ENCODE measurements around the gene DUSP28. TPM values are rescaled to one million over a fixed set of nuclear protein-coding genes. Genes with fewer than 3 reads are reported as not detected.
"Not testable (repeated sequence)": the region's sequence is repeated elsewhere in the genome, so short reads cannot be mapped to it uniquely, and the experiment has no call there.

The DUSP28 gene
- total and polyA plus RNA-seq, 10 of the 15 experiments (the other 5 are each of a cell fraction or from before 2014, with no cell fraction given), result 2.5 to 12.5 (median 6.4) TPM

- WGBS (ENCODE audit: insufficient coverage, insufficient replicate concordance, low lambda C conversion rate, missing lambda C conversion rate), result 97% methylated on average over 32 of the region's 43 CpGs
- ChIA-PET POLR2A (no interaction called here), CTCF (no interaction called here), RAD21 (ENCODE audit: unreplicated experiment) (no interaction called here), SMC1A (ENCODE audit: uncharacterized antibody, unreplicated experiment) (interaction anchor here (1.4 kb wide), 1 partner anchor 24 kb away, joined by 4 read pairs; no protein-coding TSS in a partner anchor)
- Histone ChIP-seq H3K4me2 (ENCODE audit: control insufficient read depth, insufficient read depth) (no peak overlapping the region), H3K9ac (ENCODE audit: control insufficient read depth, insufficient read depth, low read length) (no peak overlapping the region), H2AFZ (ENCODE audit: control insufficient read depth, low read depth, low read length) (no peak overlapping the region), H3K9me3 (replicated peaks; ENCODE audit: control insufficient read depth, insufficient read depth, low read length) (peaks cover 6% of the 10 kb centered on the region; the same call in 2 of the 3 replicates), H3K36me3 (ENCODE audit: control insufficient read depth in 2 of 2, insufficient read depth in 2 of 2, low read length in 1 of 2) (peaks cover 0 to 5% of the 10 kb centered on the region in 2 experiments; a peak in 2 of 4 replicates), H4K20me1 (ENCODE audit: control insufficient read depth, insufficient read depth) (no peaks in the 10 kb centered on the region), H3K4me1 (ENCODE audit: control insufficient read depth, insufficient read depth, low read length) (no peaks in the 10 kb centered on the region), H3K27me3 (replicated peaks in 1 of 2; ENCODE audit: control insufficient read depth in 2 of 2, insufficient read depth in 2 of 2, low read length in 1 of 2) (no peaks in the 10 kb centered on the region), H3K79me2 (ENCODE audit: control insufficient read depth, insufficient read depth, low read length) (no peaks in the 10 kb centered on the region), H3K4me3 (no peak overlapping the region), H3K27ac (ENCODE audit: control insufficient read depth, insufficient read depth) (no peak overlapping the region)
- ATAC-seq, result no peak
- intact Hi-C loops (cut with micrococcal nuclease; ENCODE audit: unreplicated experiment), result no loop called here
- TF ChIP-seq NKRF (conservative IDR thresholded peaks at IDR 0.05), result no peak
- TF ChIP-seq STAT3 (IDR thresholded peaks at IDR 0.05; ENCODE audit: low read depth, low read length), result no peak
- no peak for TF ChIP-seq RB1 (IDR thresholded peaks at IDR 0.05; ENCODE audit: borderline replicate concordance)
- TF ChIP-seq E2F8 (IDR thresholded peaks at IDR 0.05; ENCODE audit: low read depth, partially characterized antibody), result no peak
- no peak for TF ChIP-seq BHLHE40 (IDR thresholded peaks at IDR 0.05; ENCODE audit: borderline replicate concordance in 1 of 2, low read depth in 2 of 2, low read length in 1 of 2)
- TF ChIP-seq EGR1 (IDR thresholded peaks at IDR 0.05; ENCODE audit: borderline replicate concordance in 1 of 2, low read depth in 2 of 2, low read length in 2 of 2), result no peak
- TF ChIP-seq PKNOX1 (IDR thresholded peaks at IDR 0.05), result no peak
- TF ChIP-seq IRF5 (IDR thresholded peaks at IDR 0.05; ENCODE audit: borderline replicate concordance), result no peak
- DNase-seq (ENCODE audit: low read depth, low spot score), result no peak
- no TSS peak for BruUV-seq (replicated peaks)
- in situ Hi-C loops (cut with MboI), result no loop called here
- FAIRE-seq, result no peak
Measured at GRCh38 chr2:240538031-240538780, 22.0 kb upstream of the DUSP28 start.

- DNase-seq (ENCODE audit: low read depth, low spot score); intact Hi-C loops (cut with micrococcal nuclease; ENCODE audit: unreplicated experiment); H2AFZ ChIP-seq (ENCODE audit: control insufficient read depth, low read depth, low read length); H3K27ac ChIP-seq (ENCODE audit: control insufficient read depth, insufficient read depth); H4K20me1 ChIP-seq (ENCODE audit: control insufficient read depth, insufficient read depth); RAD21 ChIA-PET (ENCODE audit: unreplicated experiment); H3K4me1 ChIP-seq (ENCODE audit: control insufficient read depth, insufficient read depth, low read length); H3K27me3 ChIP-seq (replicated peaks in 1 of 2; ENCODE audit: control insufficient read depth in 2 of 2, insufficient read depth in 2 of 2, low read length in 1 of 2); H3K4me2 ChIP-seq (ENCODE audit: control insufficient read depth, insufficient read depth); BruUV-seq (replicated peaks); CTCF ChIA-PET; POLR2A ChIA-PET; H3K36me3 ChIP-seq (ENCODE audit: control insufficient read depth in 2 of 2, insufficient read depth in 2 of 2, low read length in 1 of 2); ATAC-seq; FAIRE-seq; H3K9ac ChIP-seq (ENCODE audit: control insufficient read depth, insufficient read depth, low read length); H3K4me3 ChIP-seq; in situ Hi-C loops (cut with MboI); H3K9me3 ChIP-seq (replicated peaks; ENCODE audit: control insufficient read depth, insufficient read depth, low read length); H3K79me2 ChIP-seq (ENCODE audit: control insufficient read depth, insufficient read depth, low read length): not testable (repeated sequence)
- 98% methylated on average over 17 of the region's 17 CpGs for WGBS (ENCODE audit: insufficient coverage, insufficient replicate concordance, low lambda C conversion rate, missing lambda C conversion rate)
- SMC1A ChIA-PET (ENCODE audit: uncharacterized antibody, unreplicated experiment), result interaction anchor here (1.4 kb wide), 1 partner anchor 25 kb away, joined by 4 read pairs; no protein-coding TSS in a partner anchor
Measured at GRCh38 chr2:240539101-240539500, 21.1 kb upstream of the DUSP28 start.
